ENCODE data around the gene INPP5J.

DNA sequence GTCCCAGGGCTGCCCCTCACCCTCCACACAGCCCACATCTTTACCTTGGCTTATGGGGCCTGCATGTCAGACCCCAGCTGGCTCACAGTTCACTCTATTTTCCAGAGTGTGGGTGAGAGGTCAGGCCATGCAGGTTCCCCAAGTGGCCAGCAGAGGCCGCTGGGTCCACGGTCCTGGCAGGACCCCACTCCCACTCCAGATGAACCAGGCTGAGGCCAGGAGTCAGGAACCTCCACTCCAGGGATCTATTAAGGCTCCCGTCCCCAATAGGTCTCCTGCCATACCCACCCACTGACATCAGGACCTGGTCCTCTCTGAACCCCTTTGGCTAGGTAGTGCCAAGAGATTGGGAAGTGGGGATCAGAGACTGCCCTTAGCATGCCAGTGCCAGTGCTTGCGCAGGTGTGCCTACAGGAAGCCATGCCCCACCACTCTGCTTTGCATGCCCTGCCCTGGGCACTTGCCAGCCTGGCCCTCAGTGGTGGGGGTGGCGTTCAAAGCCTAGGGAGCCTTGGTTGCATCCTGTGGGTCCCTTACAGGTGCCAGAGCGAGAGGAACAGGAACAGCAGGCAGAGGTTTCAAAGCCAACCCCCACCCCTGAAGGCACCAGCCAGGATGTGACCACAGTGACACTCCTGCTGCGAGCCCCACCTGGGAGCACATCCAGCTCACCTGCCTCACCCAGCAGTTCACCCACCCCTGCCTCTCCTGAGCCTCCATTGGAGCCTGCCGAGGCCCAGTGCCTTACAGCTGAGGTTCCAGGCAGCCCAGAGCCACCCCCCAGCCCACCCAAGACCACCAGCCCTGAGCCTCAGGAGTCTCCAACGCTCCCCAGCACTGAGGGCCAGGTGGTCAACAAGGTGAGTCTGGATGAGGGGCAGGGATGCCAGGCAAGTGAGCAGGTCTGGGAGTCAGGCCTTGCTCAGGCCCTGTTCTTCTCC is 33.3 kb upstream of the INPP5J start:
- TF ChIP-seq, protein P1, sequence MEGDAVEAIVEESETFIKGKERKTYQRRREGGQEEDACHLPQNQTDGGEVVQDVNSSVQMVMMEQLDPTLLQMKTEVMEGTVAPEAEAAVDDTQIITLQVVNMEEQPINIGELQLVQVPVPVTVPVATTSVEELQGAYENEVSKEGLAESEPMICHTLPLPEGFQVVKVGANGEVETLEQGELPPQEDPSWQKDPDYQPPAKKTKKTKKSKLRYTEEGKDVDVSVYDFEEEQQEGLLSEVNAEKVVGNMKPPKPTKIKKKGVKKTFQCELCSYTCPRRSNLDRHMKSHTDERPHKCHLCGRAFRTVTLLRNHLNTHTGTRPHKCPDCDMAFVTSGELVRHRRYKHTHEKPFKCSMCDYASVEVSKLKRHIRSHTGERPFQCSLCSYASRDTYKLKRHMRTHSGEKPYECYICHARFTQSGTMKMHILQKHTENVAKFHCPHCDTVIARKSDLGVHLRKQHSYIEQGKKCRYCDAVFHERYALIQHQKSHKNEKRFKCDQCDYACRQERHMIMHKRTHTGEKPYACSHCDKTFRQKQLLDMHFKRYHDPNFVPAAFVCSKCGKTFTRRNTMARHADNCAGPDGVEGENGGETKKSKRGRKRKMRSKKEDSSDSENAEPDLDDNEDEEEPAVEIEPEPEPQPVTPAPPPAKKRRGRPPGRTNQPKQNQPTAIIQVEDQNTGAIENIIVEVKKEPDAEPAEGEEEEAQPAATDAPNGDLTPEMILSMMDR (conservative IDR thresholded peaks at IDR 0.05 in 1 of 2, IDR thresholded peaks at IDR 0.05 in 1 of 2; ENCODE audit: extremely low read depth in 1 of 2, insufficient read depth in 1 of 2, low read depth in 1 of 2, low read length in 2 of 2): peak; percentile 51 to 66
- no peak for TF ChIP-seq EZH2 (IDR thresholded peaks at IDR 0.05; ENCODE audit: borderline replicate concordance, low read length)

Measured in mammary epithelial cell (primary cell).